HEK293T (cell line): Measurements from ENCODE around the gene ESRP2.

Source experiments
- CTCF ChIA-PET: fragments of 350-600 bp; formaldehyde crosslinking; extraction: SDS; loops from one replicate; lab custom pipeline; 2021; ENCODE audit warnings: antibody characterized with exemption, inconsistent platforms; lab: Yijun Ruan, JAX
- POLR2A ChIA-PET: fragments of 350-600 bp; formaldehyde crosslinking; extraction: SDS; loops from one replicate; lab custom pipeline; 2020; ENCODE audit warnings: antibody characterized with exemption, inconsistent platforms; lab: Yijun Ruan, JAX
- DNase-seq: peaks from one replicate; pipeline ENCODE4 v3.0.0; 2012; ENCODE audit warnings: mixed read lengths; ENCODE audit errors: extremely low spot score
- ARNT ChIP-seq: fragments of 450-650 bp; IDR thresholded peaks from 2 replicates; pipeline ENCODE4 v1.6.1; 2017; ENCODE audit warnings: mild to moderate bottlenecking
- BHLHE40 ChIP-seq: fragments of 450-650 bp; IDR thresholded peaks from 2 replicates; pipeline ENCODE4 v1.6.1; 2016; ENCODE audit warnings: mild to moderate bottlenecking, moderate library complexity, borderline replicate concordance
- CTBP1 ChIP-seq: fragments of 450-650 bp; IDR thresholded peaks from 2 replicates; pipeline ENCODE4 v1.6.1; 2016; ENCODE audit warnings: borderline replicate concordance
- ELF4 ChIP-seq: fragments of 450-650 bp; IDR thresholded peaks from 2 replicates; pipeline ENCODE4 v1.6.1; 2017; ENCODE audit warnings: antibody characterized with exemption
- FOXA1 ChIP-seq: fragments of 450-650 bp; IDR thresholded peaks from 2 replicates; pipeline ENCODE4 v1.6.1; 2016; ENCODE audit warnings: mild to moderate bottlenecking
- FOXK2 ChIP-seq: fragments of 450-650 bp; IDR thresholded peaks from 2 replicates; pipeline ENCODE4 v1.6.1; 2016; ENCODE audit warnings: mild to moderate bottlenecking
- FOXM1 ChIP-seq: fragments of 450-650 bp; IDR thresholded peaks from 2 replicates; pipeline ENCODE4 v1.6.1; 2017; ENCODE audit warnings: mild to moderate bottlenecking, borderline replicate concordance
- HDGF ChIP-seq: fragments of 450-650 bp; IDR thresholded peaks from 2 replicates; pipeline ENCODE4 v1.6.1; 2017; ENCODE audit warnings: antibody characterized with exemption, borderline replicate concordance
- L3MBTL2 ChIP-seq: fragments of 450-650 bp; conservative IDR thresholded peaks from 2 replicates; pipeline ENCODE4 v1.6.1; 2016; ENCODE audit warnings: mild to moderate bottlenecking
- LEF1 ChIP-seq: fragments of 450-650 bp; IDR thresholded peaks from 2 replicates; pipeline ENCODE4 v1.6.1; 2017; ENCODE audit warnings: mild to moderate bottlenecking, borderline replicate concordance
- NFRKB ChIP-seq: fragments of 450-650 bp; IDR thresholded peaks from 2 replicates; pipeline ENCODE4 v1.6.1; 2016; ENCODE audit warnings: mild to moderate bottlenecking, moderate library complexity
- SP1 ChIP-seq: fragments of 450-650 bp; IDR thresholded peaks from 2 replicates; pipeline ENCODE4 v1.6.1; 2017
- SUZ12 ChIP-seq: fragments of 450-650 bp; IDR thresholded peaks from 2 replicates; pipeline ENCODE4 v1.6.1; 2016; ENCODE audit warnings: mild to moderate bottlenecking
- TARDBP ChIP-seq: fragments of 450-650 bp; IDR thresholded peaks from 2 replicates; pipeline ENCODE4 v1.6.1; 2016
- ZNF384 ChIP-seq: fragments of 450-650 bp; IDR thresholded peaks from 2 replicates; pipeline ENCODE4 v1.6.1; 2016
- TF ChIP-seq, protein P1 (sequence below): fragments of 450-650 bp; IDR thresholded peaks from 2 replicates; pipeline ENCODE4 v1.6.1; 2016

Gene ESRP2

GRCh38 chr16:68244903-68245853 lies 9.3 kb upstream of the ESRP2 start, which contains the start of gene PLA2G15:
Gene PLA2G15, plus strand, starts transcription at chr16:68245373. Its CDS starts 54 bp downstream, at chr16:68245427.
- POLR2A ChIA-PET: interaction anchor here (0.9 to 1.4 kb wide), 5 partner anchors 8 to 160 kb away, joined by 3 to 6 read pairs (median 3); partner anchors contain the start of genes NFATC3 and SLC7A6
- DNase-seq: peak; percentile 97
- TF ChIP-seq FOXM1 (peak; percentile 67; the same call in 1 of the 2 replicates), BHLHE40 (no peak), ELF4 (0 out of 2 replicates have a peak, but pooled peaks have one; percentile 29), L3MBTL2 (peak; percentile 45)
- TF ChIP-seq, protein P1, sequence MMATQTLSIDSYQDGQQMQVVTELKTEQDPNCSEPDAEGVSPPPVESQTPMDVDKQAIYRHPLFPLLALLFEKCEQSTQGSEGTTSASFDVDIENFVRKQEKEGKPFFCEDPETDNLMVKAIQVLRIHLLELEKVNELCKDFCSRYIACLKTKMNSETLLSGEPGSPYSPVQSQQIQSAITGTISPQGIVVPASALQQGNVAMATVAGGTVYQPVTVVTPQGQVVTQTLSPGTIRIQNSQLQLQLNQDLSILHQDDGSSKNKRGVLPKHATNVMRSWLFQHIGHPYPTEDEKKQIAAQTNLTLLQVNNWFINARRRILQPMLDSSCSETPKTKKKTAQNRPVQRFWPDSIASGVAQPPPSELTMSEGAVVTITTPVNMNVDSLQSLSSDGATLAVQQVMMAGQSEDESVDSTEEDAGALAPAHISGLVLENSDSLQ: peak; percentile 66; the same call in 1 of the 2 replicates
- CTCF ChIA-PET: interaction anchor here (0.5 to 1.2 kb wide), 6 partner anchors 19 to 828 kb away, joined by 3 to 5 read pairs (median 3); partner anchors contain the start of gene SLC7A6

DNA sequence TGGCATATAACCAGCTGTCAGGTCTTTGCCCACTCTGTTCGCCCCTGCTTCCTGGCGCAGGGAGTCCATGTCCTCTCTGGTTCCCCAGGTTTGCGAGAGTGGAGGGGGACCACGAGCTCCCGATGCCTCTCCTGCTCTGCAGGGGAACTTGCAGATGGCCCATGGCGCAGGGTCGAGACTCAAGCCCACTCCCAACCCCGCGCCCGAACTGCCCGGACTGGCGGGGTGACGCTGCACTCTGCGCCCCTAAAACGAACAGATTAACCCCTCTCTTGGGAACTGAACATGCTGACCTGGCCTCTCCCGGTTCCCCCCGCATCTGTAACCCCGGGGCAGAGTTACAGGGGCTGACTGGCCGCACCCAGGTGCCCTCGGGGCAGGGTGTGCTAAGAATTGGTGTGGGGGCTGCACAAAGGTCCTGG lies 8.6 kb upstream of the ESRP2 start:
- no peak for DNase-seq
- TF ChIP-seq LEF1 (no peak), FOXA1 (no peak), NFRKB (no peak), L3MBTL2 (no peak), FOXM1 (no peak), ZNF384 (no peak), ARNT (no peak), TARDBP (no peak), BHLHE40 (no peak), SUZ12 (no peak), CTBP1 (no peak), HDGF (no peak), ELF4 (no peak), SP1 (no peak), FOXK2 (no peak)
- TF ChIP-seq, protein P1: no peak
- ChIA-PET POLR2A (interaction anchor here (0.9 to 1.4 kb wide), 5 partner anchors 7 to 160 kb away, joined by 3 to 6 read pairs (median 3); partner anchors contain the start of genes NFATC3 and SLC7A6), CTCF (interaction anchor here (0.6 to 1.0 kb wide), 2 partner anchors 19 to 178 kb away, joined by 3 to 5 read pairs; partner anchors contain the start of gene SLC7A6)

DNA sequence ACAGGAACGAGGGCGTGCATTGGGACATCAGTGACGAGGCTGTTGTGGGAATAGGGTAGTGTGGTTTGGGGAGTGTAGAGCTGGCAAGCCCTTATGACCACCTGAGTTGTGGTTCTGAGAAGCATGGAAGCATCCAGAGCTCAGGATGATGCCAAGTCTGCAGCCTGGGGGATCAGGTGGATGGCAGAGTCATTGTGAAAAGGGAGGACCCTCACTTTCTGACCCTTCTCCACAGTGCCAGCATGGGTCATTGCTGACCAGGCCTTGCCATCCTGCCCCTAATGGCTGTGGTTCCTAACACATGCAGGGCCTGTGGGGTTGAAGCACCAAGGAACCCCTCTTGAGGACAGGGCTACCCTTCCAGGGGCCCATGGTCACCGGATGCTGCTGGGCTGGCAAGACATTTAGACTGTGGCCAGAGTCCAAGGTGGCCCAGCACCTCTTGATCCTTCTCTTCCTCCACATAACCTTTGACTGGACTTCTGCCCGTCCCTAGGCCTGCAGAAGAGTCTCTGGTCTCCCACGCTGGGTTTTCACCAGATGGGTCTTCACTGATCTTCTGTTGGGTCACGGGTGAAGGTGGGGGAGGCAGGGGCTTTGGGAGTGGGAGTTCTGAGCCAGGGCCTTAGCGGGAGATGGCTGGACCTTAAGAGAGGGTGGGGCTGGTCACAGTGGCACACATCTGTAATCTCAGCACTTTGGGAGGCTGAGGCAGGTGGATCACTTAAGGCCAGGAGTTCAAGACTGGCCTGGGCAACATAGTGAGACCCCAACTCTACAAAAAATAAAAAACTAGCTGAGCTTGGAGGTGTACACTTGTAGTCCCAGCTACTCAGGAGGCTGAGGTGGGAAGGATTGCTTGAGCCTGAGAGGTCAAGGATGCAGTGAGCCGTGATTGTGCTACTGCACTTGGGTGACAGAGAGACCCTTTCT lies 7.3 kb upstream of the ESRP2 start:
- no peak for DNase-seq
- TF ChIP-seq FOXM1 (no peak), CTBP1 (no peak), ARNT (no peak), TARDBP (no peak), HDGF (no peak), ELF4 (no peak), NFRKB (no peak), BHLHE40 (no peak), SUZ12 (no peak)
- TF ChIP-seq, protein P1: no peak
- POLR2A ChIA-PET: no interaction called here
- CTCF ChIA-PET: no interaction called here

DNA sequence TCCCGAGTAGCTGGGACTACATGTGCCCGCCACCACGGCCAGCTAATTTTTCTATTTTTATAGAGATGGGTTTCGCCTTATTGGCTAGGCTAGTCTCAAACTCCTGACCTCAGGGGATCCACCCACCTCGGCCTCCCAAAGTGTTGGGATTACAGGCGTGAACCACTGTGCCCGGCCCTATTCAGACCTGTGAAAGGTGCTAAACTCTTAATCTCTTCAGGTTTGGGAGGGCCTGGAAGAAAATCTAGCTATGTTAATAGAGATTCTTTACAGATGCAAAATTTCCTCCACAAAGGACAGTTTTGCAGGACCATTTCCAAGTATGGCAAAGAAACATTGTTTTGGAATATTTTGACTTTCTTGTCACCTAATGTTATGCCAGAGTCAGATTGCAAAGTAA lies 6.2 kb upstream of the ESRP2 start:
- TF ChIP-seq TARDBP (no peak), FOXA1 (no peak), SP1 (no peak), ZNF384 (no peak), HDGF (no peak), NFRKB (no peak), FOXM1 (no peak), ARNT (no peak), FOXK2 (no peak), LEF1 (no peak), L3MBTL2 (no peak)
- TF ChIP-seq, protein P1: no peak
- CTCF ChIA-PET: no interaction called here
- POLR2A ChIA-PET: interaction anchor here (1.4 kb wide), 1 partner anchor 69 kb away, joined by 3 read pairs; the partner anchor contains the start of genes PRMT7 and SLC7A6OS
- no peak for DNase-seq
